GM18861 (cell line): ENCODE data around the gene SREBF2.

Experiments used
- ATAC-seq: cut with Tn5 transposase; IDR thresholded peaks from one replicate; pipeline ENCODE4 v1.9.1; 2021; ENCODE audit not compliant: unreplicated experiment

Gene SREBF2

GRCh38 chr22:41832553-41833368 is at the start of gene SREBF2:
Gene SREBF2, plus strand, starts transcription at chr22:41833105. Its CDS starts 166 bp downstream, at chr22:41833271.
- ATAC-seq, result peak; percentile 78

- ATAC-seq, result no peak
Measured at GRCh38 chr22:41787331-41787730, 45.6 kb upstream of the SREBF2 start.

GRCh38 chr22:41793871-41794270 is 39.0 kb upstream of the SREBF2 start:
- ATAC-seq, result no peak

DNA sequence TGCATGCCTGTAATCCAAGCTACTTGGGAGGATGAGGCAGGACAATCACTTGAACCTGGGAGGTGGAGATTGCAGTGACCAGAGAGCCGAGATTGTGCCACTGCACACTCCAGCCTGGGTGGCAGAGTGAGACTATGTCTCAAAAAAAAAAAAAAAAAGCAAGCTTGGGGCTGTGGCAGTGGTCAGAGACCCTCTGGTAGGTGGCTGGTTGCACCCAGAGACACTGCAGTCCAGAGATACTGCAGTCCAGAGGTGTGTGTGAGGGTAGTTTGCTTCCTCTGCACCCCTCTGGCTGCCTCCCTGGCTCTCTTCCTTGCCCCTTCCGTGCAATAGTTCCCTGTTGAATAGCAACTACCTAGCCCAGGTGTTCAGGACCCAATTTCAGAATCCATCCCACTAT is 34.2 kb upstream of the SREBF2 start:
- no peak for ATAC-seq

GRCh38 chr22:41799486-41800347 is 33.2 kb upstream of the SREBF2 start:
- ATAC-seq, result no peak

DNA sequence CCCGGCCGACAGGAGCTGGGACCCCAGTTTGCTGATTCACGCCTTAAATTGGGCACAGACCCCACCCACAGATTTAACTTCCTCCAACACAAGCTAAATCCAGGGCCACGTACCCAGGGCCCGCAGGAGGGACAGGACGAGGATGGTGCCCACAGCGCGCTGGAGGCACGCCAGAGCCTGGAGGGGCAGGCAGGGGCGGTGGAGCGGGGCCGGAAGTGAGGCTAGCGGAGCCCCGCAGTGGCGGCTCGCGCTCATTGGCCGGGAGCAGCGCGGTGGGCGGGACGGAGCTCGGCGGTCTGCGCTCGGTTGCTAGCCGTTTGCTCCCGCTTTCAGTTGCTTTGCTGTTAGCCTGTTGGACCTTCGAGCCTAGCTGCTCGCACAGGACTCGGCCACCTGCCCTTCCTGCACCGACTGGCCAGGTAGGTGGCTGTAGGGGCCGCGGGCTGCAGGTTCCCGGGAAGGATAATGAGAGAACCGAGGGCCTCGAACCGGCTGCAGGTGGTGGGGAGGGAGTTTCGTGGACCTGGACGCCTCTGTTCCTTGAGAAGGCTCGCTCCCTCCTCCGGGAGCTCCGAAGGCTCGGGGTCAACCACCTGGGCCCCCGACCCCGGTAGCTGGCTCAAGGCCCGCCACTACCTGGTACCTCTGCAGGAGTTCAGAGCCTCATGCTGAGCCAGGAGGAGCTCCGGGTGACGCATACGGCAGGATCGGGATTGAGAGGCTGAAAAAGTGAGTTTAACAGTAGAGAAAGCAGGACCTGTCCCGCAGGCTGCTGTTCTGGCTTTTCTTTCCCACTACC is 32.4 kb upstream of the SREBF2 start, which contains the start of gene CCDC134:
CCDC134 (plus strand) TSS at position 332 of the 799 bp plus-strand sequence. CDS start 8,212 bp downstream, outside the sequence.
- ATAC-seq, result peak; percentile 79

- ATAC-seq, result no peak
Measured at GRCh38 chr22:41801147-41801819, 31.6 kb upstream of the SREBF2 start.

DNA sequence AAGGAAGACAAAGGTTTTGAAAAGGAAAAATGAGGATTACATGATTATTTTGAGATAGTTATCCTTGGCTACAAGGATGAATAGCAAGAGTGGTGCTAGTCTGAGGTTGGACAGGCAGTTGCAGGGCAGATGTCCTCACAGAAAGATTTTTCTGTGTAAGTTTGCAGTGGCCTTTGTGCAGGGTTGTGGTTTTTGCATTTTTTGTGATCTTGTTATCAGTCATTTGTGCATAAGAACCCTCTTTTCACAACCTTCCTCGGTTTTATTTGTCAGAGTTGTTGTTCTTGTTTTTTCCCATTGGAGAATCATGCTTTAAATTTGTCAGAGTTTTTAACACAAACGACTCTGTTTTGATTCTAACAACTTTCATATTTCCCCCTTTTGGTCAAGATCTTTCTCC is 31.0 kb upstream of the SREBF2 start:
- ATAC-seq, result no peak

DNA sequence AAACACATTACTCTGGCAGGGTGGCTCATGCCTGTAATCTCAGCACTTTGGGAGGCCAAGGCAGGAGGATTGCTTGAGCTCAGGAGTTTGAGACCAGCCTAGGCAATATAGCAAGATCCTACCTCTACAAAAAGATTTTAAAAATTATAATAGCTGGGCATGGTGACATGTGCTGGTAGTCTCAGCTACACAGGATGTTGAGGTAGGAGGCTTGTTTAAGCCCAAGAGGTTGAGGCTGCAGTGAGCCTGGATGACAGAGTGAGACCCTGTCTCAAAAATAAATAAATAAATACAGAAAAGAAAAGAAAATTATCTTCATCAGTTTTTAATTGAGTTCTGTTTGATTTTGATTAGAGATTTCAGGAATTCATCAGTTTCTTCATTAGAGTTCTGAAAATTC is 27.3 kb upstream of the SREBF2 start:
- ATAC-seq, result no peak

DNA sequence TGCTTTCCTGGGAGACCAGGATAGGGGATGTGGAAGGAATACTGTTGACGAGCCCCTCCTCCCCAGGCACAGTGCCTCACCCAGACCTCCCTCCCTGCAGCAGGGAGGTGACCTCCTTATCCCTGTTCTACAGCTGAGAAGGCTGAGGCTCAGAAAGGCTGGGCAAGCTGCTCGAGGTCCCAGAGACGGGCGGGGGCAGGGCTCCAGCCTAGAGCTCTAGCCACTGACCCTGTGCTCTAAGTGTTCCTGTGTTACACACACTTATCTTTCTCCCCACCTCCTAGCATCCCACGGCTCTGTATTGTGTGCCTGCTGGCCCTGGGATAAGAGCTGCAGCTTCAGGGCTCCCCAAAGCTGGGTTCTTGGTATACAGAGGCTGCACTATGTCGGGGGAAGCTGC is 24.5 kb upstream of the SREBF2 start:
- no peak for ATAC-seq

DNA sequence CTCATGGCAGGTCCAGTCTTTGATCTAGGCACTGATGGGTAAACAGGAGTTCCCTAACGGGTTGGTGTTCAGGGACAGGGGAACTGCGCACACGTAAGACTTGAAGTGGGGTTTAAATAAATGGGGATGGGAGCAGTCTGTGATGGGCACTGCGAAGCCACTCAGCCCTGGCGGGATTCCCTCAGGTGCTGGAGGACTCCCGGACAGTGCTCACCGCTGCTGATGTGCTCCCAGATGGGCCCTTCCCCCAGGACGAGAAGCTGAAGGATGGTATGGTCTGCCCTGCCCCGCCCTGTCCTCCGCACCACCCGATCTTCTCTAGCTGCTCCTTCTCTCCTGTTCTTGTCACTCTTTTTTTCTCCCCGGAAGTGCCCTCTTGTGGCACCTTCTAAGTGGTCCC is 22.9 kb upstream of the SREBF2 start:
- no peak for ATAC-seq

- no peak for ATAC-seq
Measured at GRCh38 chr22:41812805-41813545, 19.9 kb upstream of the SREBF2 start.

- no peak for ATAC-seq
Measured at GRCh38 chr22:41813726-41814410, 19.0 kb upstream of the SREBF2 start.

DNA sequence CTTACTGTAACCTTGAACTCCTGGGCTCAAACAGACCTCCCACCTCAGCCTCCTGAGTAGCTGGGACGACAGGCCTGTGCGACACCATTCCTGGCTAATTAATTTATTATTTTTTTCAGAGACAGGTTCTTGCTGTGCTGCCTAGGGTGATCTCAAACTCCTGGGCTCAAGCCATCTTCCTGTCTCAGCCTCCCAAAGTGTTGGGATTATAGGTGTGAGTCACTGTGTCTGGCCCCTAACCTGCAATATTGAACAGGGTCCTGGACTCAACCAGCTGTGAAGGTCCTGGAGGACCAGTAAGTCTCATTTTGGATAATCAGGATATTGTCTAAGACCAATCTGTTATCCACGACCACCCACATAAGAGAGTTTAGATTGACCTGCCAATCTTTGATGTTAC is 17.2 kb upstream of the SREBF2 start:
- ATAC-seq, result no peak

DNA sequence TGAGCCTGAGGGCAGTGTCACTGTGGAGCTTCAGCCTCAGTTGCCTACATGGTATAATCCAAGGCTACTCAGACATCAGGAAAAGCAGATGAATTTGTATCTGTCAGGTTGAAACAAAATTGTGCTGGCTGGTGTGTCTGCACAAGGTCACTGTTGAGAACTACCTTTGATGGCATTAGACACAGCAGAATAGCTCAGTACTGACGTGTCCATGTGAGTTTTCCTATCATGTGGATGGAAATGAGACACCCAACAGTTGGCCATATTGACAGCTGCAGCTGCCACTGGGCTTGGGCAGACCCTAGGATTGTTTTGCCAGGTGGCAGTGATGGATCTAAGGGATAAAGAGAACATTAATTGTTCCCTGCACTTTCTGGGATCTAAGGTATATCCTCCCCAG is 16.7 kb upstream of the SREBF2 start:
- ATAC-seq, result no peak

DNA sequence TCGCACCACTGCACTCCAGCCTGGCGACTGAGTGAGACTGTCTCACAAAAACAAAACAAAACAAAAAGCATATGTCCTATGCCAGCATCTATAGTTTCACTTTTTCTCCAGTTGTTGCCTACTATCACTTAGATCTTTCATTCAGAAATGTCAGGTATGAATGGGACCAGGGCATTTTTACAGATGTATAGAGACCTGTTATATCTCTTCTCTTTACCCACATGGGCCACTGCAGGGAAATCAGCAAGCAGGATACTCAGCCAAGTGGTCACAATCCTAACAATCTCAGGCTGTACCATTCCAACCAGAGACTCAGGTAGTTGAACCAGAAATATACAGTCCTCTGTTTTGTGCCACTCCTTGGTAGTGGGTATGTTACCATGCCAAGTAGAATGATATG is 16.0 kb upstream of the SREBF2 start:
- ATAC-seq, result no peak

- ATAC-seq, result no peak
Measured at GRCh38 chr22:41818011-41818410, 14.9 kb upstream of the SREBF2 start.

GRCh38 chr22:41818596-41818995 is 14.3 kb upstream of the SREBF2 start:
- no peak for ATAC-seq

DNA sequence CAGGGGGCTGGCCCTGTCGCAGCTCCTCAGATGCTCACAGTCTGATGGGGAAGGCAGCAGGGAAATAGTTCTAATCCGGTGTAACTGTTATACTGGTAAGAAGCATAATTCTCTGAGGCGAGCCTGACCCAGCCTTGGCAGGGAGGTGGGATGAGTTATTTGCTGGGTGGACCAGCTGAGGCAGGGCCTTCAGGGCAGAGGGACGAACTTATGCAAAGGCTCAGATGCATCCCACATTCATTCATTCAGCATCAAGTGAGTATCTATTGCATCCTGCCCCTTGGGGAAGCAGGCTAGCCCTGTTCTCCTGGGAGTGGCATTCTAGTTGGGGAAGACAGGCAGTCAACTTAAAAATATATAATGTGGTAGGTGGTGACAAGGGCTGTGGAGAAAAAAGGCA is 13.6 kb upstream of the SREBF2 start:
- no peak for ATAC-seq
